Hematopoietic multipotent progenitor cell treated with erythropoietin and hydrocortisone succinate and interleukin-3 and kit ligand, for 17 days (in vitro differentiated cells): ENCODE measurements around the gene FLVCR2.

Experiments
- DNase-seq: peaks from one replicate; pipeline ENCODE4 v3.0.0-alpha.2; 2015; ENCODE audit warnings: low spot score

Gene FLVCR2

DNA sequence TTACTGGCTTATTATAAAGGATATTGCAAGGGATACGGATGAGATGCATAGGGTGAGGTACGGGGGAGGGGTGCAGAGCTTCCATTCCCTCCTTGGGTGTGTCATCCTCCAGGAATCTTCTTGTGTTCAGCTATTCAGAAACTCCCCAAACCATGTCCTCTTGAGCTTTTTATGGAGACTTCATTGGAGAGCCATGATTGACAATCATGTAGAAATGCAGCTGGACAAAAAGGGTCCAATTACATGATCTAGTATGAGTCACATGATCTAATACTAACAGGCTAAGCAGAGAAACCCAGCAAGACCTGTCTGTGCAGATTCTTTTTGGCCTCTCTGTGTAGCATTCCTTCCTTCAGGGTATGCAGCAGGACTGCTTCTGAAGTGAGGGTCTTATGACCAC is 23.9 kb upstream of the FLVCR2 start:
- DNase-seq = no peak

DNA sequence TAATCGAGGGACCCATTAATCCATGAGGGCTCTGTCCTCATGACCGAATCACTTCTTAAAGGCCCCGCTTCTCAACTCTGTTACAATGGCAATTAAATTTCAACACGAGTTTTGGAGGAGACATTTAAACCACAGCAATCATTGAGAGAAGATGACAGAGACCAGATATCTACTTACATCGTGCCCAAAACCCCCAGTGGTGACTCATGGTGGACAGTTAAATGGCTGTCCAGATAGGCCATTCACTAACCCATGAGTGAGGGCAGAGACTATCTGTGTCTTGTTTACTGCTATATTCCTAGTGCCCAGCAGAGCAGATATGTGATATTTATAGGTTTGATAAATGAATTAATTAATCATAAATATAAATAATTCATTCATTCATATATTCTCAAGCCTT is 20.0 kb upstream of the FLVCR2 start:
- DNase-seq = no peak

DNA sequence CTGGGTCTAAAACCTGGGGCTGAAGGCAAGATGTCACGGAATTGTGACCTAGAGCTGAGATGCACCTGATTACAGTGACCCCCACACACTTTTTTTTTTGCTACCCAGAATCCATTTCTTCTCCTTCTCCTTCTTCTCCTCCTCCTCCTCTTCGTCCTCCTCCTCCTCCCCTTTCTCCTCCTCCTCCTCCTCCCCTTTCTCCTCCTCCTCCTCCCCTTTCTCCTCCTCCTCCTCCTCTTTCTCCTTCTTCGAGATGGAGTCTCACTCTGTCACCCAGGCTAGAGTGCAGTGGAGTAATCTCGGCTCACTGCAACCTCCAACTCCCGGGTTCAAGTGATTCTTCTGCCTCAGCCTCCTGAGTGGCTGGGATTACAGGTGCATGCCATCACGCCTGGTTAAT is 19.4 kb upstream of the FLVCR2 start:
- no peak for DNase-seq

DNA sequence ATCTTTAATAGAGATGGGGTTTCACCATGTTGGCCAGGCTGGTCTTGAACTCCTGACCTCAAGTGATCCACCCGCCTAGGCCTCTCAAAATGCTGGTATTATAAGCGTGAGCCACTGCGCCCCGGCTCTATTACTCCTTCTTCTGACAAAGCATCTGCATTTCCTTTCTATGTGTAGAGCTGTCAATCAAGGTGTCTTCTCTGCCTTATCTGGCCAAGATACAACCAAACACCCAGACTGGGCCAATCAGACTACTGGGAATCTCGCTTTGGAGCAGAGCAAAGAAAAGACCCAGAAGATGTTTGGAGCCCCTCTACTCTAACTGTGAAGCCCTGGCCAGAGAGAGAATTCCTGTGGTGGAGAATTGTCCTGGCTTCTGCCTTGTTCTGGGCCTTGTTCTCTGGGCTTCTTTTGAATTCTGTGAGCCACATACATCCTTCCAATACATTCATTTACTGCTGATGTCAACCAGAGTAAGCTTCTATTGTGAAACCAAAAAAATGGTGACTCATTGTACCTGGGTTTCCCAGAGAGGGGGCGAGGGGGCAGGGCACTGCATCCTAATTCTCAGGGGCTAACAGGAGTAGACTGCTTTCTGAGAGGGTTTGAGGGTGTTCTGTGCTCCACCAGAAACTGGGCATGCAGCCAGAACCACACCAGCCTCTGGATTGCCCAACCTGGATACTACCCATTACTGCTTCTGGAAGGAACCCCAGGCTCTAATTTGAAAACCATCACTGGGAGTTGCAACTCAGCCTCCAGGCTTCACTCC is 18.8 kb upstream of the FLVCR2 start:
- DNase-seq = no peak

- peak; percentile 15 for DNase-seq
These were observed 17.4 kb upstream of the FLVCR2 start for GRCh38 chr14:75561013-75561432.

- DNase-seq = no peak
These were observed 16.3 kb upstream of the FLVCR2 start for GRCh38 chr14:75562089-75562488.

- DNase-seq = no peak
These were observed 15.9 kb upstream of the FLVCR2 start for GRCh38 chr14:75562489-75562888.

DNA sequence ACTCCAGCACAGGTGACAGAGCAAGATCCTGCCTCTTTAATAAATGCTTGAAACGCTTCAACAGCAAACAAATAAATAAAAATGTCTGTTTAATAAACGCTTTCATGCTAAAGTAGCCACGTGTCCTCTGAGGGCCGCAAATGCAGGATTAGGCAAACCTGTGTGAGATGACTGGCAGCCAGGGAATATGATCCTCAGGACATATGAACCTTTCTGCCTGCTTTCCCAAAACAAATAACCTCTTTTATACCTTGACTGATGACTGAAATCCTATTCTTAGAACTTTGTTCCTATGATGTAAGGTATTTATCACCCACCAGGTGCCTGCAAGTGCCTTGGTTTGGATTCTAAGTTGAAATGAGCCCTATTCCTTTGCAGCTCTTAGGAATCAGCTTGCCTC is 14.5 kb upstream of the FLVCR2 start:
- DNase-seq = no peak

DNA sequence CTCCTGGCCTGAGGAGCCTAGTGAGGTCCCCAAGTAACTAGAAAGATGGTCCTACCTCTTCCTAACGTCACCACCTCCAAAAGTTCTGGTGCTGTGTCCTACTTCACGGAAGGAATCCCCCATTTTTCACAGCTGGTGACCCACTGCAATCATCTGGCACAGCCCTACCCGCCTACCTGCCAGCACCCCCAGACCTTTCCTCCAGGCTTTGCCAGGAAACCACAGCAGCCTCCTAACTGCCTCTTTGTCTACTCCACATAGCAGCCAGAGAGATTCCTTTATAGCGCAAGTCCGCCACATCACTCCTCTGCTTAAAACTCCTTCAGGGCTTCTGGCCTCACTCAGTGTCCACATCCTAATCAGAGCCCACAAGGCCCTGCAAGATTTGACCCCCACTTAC is 13.4 kb upstream of the FLVCR2 start:
- DNase-seq = no peak

DNA sequence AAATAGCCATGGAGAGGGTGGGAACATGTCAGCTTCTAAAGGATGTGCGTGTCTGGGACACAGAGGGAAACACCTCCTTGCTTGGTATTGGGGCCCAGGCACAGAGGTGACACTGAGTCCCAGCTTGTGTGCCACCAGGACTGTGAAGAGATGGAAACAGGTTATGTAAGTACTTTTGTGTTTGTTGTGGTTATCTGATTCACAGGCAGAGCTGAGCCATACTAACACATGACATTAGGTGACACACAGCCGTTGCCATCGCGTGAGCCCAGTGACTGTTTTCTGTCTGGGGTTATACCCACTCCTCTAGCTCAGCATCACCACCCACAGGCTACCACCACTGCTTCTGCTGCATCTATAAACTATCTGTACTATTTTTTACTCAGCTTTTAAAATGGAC is 12.1 kb upstream of the FLVCR2 start:
- no peak for DNase-seq

GRCh38 chr14:75566752-75567151 is 11.7 kb upstream of the FLVCR2 start:
- DNase-seq = no peak

- no peak for DNase-seq
These were observed 10.3 kb upstream of the FLVCR2 start for GRCh38 chr14:75568140-75568539.

DNA sequence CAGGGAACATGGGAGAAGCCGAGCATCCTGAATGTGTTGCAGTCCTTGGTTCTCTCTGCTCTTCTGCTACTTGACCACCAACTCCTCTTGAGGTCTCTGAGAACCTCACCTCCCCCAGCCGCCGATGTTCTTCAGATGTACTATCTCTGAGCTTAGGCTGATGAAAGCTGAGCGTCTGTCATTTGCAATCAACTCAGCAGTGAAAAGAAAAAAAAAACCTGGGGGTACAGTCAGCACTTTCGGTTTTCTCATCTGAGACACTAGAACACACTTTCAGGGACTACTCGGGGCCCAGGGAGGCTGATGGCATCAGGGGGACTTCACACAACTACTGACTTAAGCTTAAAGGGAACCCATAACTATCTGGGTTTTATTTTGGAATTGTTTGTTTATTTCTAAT is 9.6 kb upstream of the FLVCR2 start:
- no peak for DNase-seq

- DNase-seq = no peak
These were observed 7.6 kb upstream of the FLVCR2 start for GRCh38 chr14:75570797-75571196.

GRCh38 chr14:75572104-75572503 is 6.3 kb upstream of the FLVCR2 start:
- no peak for DNase-seq

GRCh38 chr14:75577090-75577489 is 1.3 kb upstream of the FLVCR2 start:
- DNase-seq = no peak

GRCh38 chr14:75577729-75578101 is 705 bp upstream of the FLVCR2 start:
- DNase-seq = peak; percentile 47

DNA sequence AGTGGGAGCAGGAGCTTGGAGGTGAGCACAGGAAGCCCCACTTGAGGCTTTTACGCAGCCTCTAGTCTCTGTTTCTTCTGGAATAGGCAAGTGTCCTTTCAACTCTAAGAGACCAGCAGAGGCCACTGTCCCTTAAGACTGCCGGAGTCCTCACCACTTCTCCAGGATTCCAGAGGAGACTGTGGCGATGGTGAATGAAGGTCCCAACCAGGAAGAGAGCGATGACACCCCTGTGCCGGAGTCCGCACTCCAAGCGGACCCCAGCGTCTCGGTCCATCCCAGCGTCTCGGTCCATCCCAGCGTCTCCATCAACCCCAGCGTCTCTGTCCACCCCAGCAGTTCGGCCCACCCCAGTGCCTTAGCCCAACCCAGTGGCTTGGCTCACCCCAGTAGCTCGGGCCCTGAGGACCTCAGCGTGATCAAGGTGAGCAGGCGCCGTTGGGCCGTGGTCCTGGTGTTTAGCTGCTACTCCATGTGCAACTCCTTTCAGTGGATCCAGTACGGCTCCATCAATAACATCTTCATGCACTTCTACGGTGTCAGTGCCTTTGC is 442 bp downstream of the FLVCR2 start:
- DNase-seq = no peak

GRCh38 chr14:75579338-75579864 is 981 bp downstream of the FLVCR2 start:
- no peak for DNase-seq

GRCh38 chr14:75579882-75580281 is 1.5 kb downstream of the FLVCR2 start:
- DNase-seq = no peak

DNA sequence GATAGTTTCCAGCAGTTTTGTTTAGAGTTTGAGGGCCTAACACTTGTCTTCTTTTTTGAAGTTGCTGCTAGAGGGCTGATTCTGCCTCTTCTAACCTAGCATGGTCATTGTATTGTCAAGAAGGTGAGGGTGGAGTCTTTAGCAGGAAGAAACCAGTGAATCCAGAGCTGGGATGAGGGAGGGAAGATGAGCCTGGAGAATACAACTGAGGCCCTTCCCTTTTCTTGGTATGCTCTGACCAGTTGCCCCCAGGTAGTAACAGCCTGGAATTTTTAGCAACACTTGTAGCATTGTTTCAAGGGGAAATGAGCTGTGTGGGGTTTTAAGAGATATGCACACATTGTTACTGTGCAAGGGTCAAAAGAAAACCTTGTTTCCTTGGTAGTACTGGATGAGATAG is 9.0 kb downstream of the FLVCR2 start:
- no peak for DNase-seq

- DNase-seq = no peak
These were observed 11.5 kb downstream of the FLVCR2 start for GRCh38 chr14:75589931-75590330.

GRCh38 chr14:75591331-75591946 is 13.0 kb downstream of the FLVCR2 start:
- DNase-seq = no peak
